HepG2 (cell line): ENCODE results near the gene DOHH. TPM values are rescaled to one million over a fixed set of nuclear protein-coding genes. Genes with fewer than 3 reads are reported as not detected.

Experiments
- ATAC-seq: fragments of 200-7000 bp; cut with Tn5 transposase; 3 replicates; pipeline ENCODE4 v1.9.1; 2020; ENCODE audit warnings: mild to moderate bottlenecking, moderate library complexity
- BruUV-seq: library from RNA; stranded (reverse); fragments of 400-500 nt; replicated peaks from 2 replicates; lab custom pipeline; 2021; lab: Mats Ljungman, UMichigan
- CTCF ChIA-PET: fragments of 300-600 bp; formaldehyde crosslinking; extraction: SDS; loops from one replicate; lab custom pipeline; 2021; ENCODE audit warnings: low total read pairs, inconsistent platforms, low intra/inter-chr PET ratio; lab: Yijun Ruan, JAX
- POLR2A ChIA-PET: fragments of 350-600 bp; sonication (Branson Sonifier 250); formaldehyde crosslinking; loops from one replicate; lab custom pipeline; 2020; ENCODE audit warnings: antibody characterized with exemption, inconsistent platforms; lab: Yijun Ruan, JAX
- DNase-seq: peaks from one replicate; pipeline ENCODE4 v3.0.0-alpha.2; 2015; ENCODE audit warnings: low spot score
- FAIRE-seq: peaks from 3 replicates; lab custom pipeline; 2011; peaks lifted over from hg19 to GRCh38; lab: Jason Lieb, UNC
- H2AFZ ChIP-seq: one replicate; pipeline ENCODE4 v1.6.1; 2011; ENCODE audit warnings: low read length, inconsistent platforms
- H3K27ac ChIP-seq: fragments of 300-600 bp; 3 replicates; pipeline ENCODE4 v1.8.0; 2011; ENCODE audit warnings: mixed run types, mild to moderate bottlenecking, mixed read lengths, low read length, inconsistent platforms; ENCODE audit not compliant: insufficient read depth; ENCODE audit errors: extremely low read length
- H3K27me3 ChIP-seq, 2 experiments: fragments of 200-600 bp in 1 of 2; 2 replicates in 1 of 2; 3 replicates in 1 of 2; pipeline versions ENCODE4 v1.6.0 to v1.8.0; 2011; ENCODE audit warnings: low read length in 2 of 2, mild to moderate bottlenecking in 2 of 2, moderate library complexity in 2 of 2, inconsistent platforms in 1 of 2; ENCODE audit not compliant: insufficient read depth in 2 of 2, control insufficient read depth in 1 of 2
- H3K36me3 ChIP-seq, 2 experiments: fragments of 200-600 bp in 1 of 2; replicated peaks in 1 of 2; 2 replicates in 1 of 2; 3 replicates in 1 of 2; pipeline versions ENCODE4 v1.5.1 to v1.8.0; 2011; ENCODE audit warnings: low read length in 2 of 2, inconsistent platforms in 1 of 2; ENCODE audit not compliant: insufficient read depth in 2 of 2, control insufficient read depth in 1 of 2
- H3K4me1 ChIP-seq: 2 replicates; pipeline ENCODE4 v1.5.1; 2012; ENCODE audit warnings: low read length, inconsistent platforms; ENCODE audit not compliant: insufficient read depth
- H3K4me2 ChIP-seq: 2 replicates; pipeline ENCODE4 v1.6.0; 2011; ENCODE audit warnings: low read depth, low read length, inconsistent platforms
- H3K4me3 ChIP-seq, 3 experiments: fragments of 200-600 bp in 1 of 3; sonication (generic), shearing (Covaris generic) in 1 of 3; replicated peaks in 1 of 3; 2 replicates each; pipeline ENCODE4 v1.5.1; 2011 to 2016; ENCODE audit warnings: low read length in 3 of 3, inconsistent platforms in 2 of 3, low read depth in 2 of 3, mild to moderate bottlenecking in 2 of 3, control low read depth in 1 of 3, mixed read lengths in 1 of 3; ENCODE audit not compliant: insufficient read depth in 1 of 3
- H3K79me2 ChIP-seq: one replicate; pipeline ENCODE4 v1.6.1; 2011; ENCODE audit warnings: low read length, inconsistent platforms; ENCODE audit not compliant: insufficient read depth
- H3K9ac ChIP-seq: 2 replicates; pipeline ENCODE4 v1.6.0; 2011; ENCODE audit warnings: mild to moderate bottlenecking, low read depth, low read length, inconsistent platforms; ENCODE audit not compliant: insufficient read depth
- H3K9me3 ChIP-seq: 2 replicates; pipeline ENCODE4 v1.5.1; 2012; ENCODE audit warnings: mild to moderate bottlenecking, low read length
- H4K20me1 ChIP-seq: 2 replicates; pipeline ENCODE4 v1.6.0; 2011; ENCODE audit warnings: inconsistent platforms, mild to moderate bottlenecking, low read length, moderate library complexity; ENCODE audit not compliant: insufficient read depth
- CEBPB ChIP-seq: IDR thresholded peaks from 2 replicates; pipeline ENCODE4 v1.6.1; 2011; ENCODE audit warnings: low read depth, low read length, improper control_type of control experiment, borderline replicate concordance
- DMAP1 ChIP-seq: IDR thresholded peaks from 2 replicates; pipeline ENCODE4 v1.6.1; 2016
- ELF3 ChIP-seq: IDR thresholded peaks from 2 replicates; pipeline ENCODE4 v1.6.1; 2016; ENCODE audit warnings: missing genetic modification reagents, missing compliant biosample characterization
- ESRRA ChIP-seq: sonication (generic); formaldehyde crosslinking; IDR thresholded peaks from 2 replicates; pipeline ENCODE4 v1.5.1; 2020; ENCODE audit warnings: mild to moderate bottlenecking, low read depth, missing genetic modification reagents
- GATAD1 ChIP-seq: IDR thresholded peaks from 2 replicates; pipeline ENCODE4 v1.6.1; 2016; ENCODE audit warnings: missing genetic modification reagents, missing compliant biosample characterization
- GTF2F1 ChIP-seq: fragments of 150-350 bp; IDR thresholded peaks from 2 replicates; pipeline ENCODE4 v1.6.1; 2014; ENCODE audit warnings: low read length
- HNF4A ChIP-seq: sonication (generic); formaldehyde crosslinking; IDR thresholded peaks from 2 replicates; pipeline ENCODE4 v1.4.0; 2020; ENCODE audit warnings: missing genetic modification reagents
- HNRNPH1 ChIP-seq: fragments of 200-400 bp; formaldehyde crosslinking; optimal IDR thresholded peaks from 2 replicates; pipeline ENCODE3; 2017; ENCODE audit warnings: mild to moderate bottlenecking, low read depth, low read length
- KDM2A ChIP-seq: sonication (generic); formaldehyde crosslinking; IDR thresholded peaks from 2 replicates; pipeline ENCODE4 v1.4.0; 2020; ENCODE audit warnings: low read depth, missing genetic modification reagents, borderline replicate concordance
- MAFG ChIP-seq: sonication (generic); formaldehyde crosslinking; IDR thresholded peaks from 2 replicates; pipeline ENCODE4 v1.5.1; 2020; ENCODE audit warnings: mild to moderate bottlenecking, missing genetic modification reagents
- MED13 ChIP-seq: sonication (generic); formaldehyde crosslinking; IDR thresholded peaks from 2 replicates; pipeline ENCODE4 v1.5.0; 2020; ENCODE audit warnings: missing genetic modification reagents
- MTERF4 ChIP-seq: sonication (generic); formaldehyde crosslinking; IDR thresholded peaks from 2 replicates; pipeline ENCODE4 v1.8.0; 2023; ENCODE audit warnings: mild to moderate bottlenecking, missing genetic modification reagents
- NR2C2 ChIP-seq: sonication (generic); formaldehyde crosslinking; IDR thresholded peaks from 2 replicates; pipeline ENCODE4 v1.4.0; 2020; ENCODE audit warnings: missing genetic modification reagents, mild to moderate bottlenecking, moderate library complexity, borderline replicate concordance
- RBM22 ChIP-seq: fragments of 200-400 bp; formaldehyde crosslinking; optimal IDR thresholded peaks from 2 replicates; pipeline ENCODE3; 2017; ENCODE audit warnings: mild to moderate bottlenecking, low read length, moderate library complexity
- ZKSCAN8 ChIP-seq: IDR thresholded peaks from 2 replicates; pipeline ENCODE4 v1.6.1; 2016; ENCODE audit warnings: borderline replicate concordance, missing genetic modification reagents, missing compliant biosample characterization
- ZNF432 ChIP-seq: sonication (generic); formaldehyde crosslinking; IDR thresholded peaks from 2 replicates; pipeline ENCODE4 v1.5.0; 2020; ENCODE audit warnings: missing genetic modification reagents, mild to moderate bottlenecking, borderline replicate concordance
- ZNF484 ChIP-seq: sonication (generic); formaldehyde crosslinking; IDR thresholded peaks from 2 replicates; pipeline ENCODE4 v1.5.1; 2020; ENCODE audit warnings: mild to moderate bottlenecking, low read depth, missing genetic modification reagents, borderline replicate concordance
- ZNF691 ChIP-seq: sonication (generic); formaldehyde crosslinking; IDR thresholded peaks from 2 replicates; pipeline ENCODE4 v1.4.0; 2020; ENCODE audit warnings: missing genetic modification reagents, low read depth, mild to moderate bottlenecking, borderline replicate concordance
- ZNF839 ChIP-seq: sonication (generic); formaldehyde crosslinking; IDR thresholded peaks from 2 replicates; pipeline ENCODE4 v1.4.0; 2020; ENCODE audit warnings: missing genetic modification reagents, mild to moderate bottlenecking, borderline replicate concordance
- WGBS: methylation state at CpG from one replicate; pipeline ENCODE4 v1.1.6; 2017; ENCODE audit warnings: low lambda C conversion rate; 5-methylcytosine and 5-hydroxymethylcytosine counted together
- in situ Hi-C: cut with HindIII; loops from 2 replicates; pipeline ENCODE4 v1.10.0; 2017; ENCODE audit warnings: low pct_unique_long_range_greater_than_20kb; ENCODE audit not compliant: extremely low pct_ligation_motif_present
- intact Hi-C: fragments of 100-400 bp; cut with micrococcal nuclease; formaldehyde crosslinking; loops from one replicate; pipeline ENCODE4 v1.10.0; 2022; ENCODE audit not compliant: unreplicated experiment
- polyA plus RNA-seq, 8 experiments: library from polyadenylated mRNA; depleted of rRNA in 3 of 8; stranded (reverse) in 7 of 8; unstranded in 1 of 8; fragments of >200 nt; fragmentation: Illumina TruSeq in 4 of 8; extraction: Trizol in 4 of 8; gene quantifications; 2 replicates each; pipeline versions ENCODE4 v1.2.1 to v1.2.3, GENCODE V29; 2011 to 2016; ENCODE audit warnings: low read depth in 4 of 8, missing spikeins in 1 of 8, mixed read lengths in 1 of 8; ENCODE audit not compliant: insufficient read depth in 1 of 8
- total RNA-seq, 5 experiments: library from RNA; depleted of rRNA; stranded (reverse); fragments of >200 nt; fragmentation: Illumina TruSeq; extraction: Trizol; gene quantifications; 2 replicates each; pipeline ENCODE4 v1.2.3, GENCODE V29; 2016; ENCODE audit warnings: low read depth in 1 of 5

Gene DOHH
- total and polyA plus RNA-seq, 2 of the 13 experiments (the other 11 are each of a cell fraction or from before 2014, with no cell fraction given) = 3.5 to 13.7 TPM

DNA sequence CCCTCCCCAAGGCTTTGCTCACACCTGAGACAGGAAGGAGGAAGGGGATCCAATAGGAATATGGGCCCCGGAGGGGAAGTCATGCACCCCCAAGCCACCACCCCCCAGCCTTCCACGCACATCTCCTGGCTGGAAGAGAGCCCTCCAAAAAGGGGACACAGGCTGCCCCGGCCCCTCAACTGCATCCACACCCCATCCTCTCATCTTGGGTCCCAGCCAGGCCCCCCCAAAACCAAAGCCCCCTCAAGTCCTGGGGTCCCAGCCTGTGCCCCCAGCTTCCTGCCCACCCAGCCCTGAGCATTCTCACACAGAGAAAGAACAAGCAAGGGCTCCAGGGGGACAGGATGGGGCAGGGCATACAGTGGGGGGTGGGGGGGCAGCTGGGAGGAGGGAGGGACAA is 32.3 kb downstream of the DOHH start (continued):
- no peak for TF ChIP-seq ZNF432 (CRISPR knock-in tag)
- TF ChIP-seq ELF3 = no peak
- TF ChIP-seq DMAP1 (CRISPR knock-in tag) = no peak
- no peak for TF ChIP-seq GTF2F1

GRCh38 chr19:3467437-3468198 is 32.9 kb downstream of the DOHH start:
- CTCF ChIA-PET = no interaction called here
- in situ Hi-C loops = no loop called here

More at GRCh38 chr19:3467437-3468198, 32.9 kb downstream of the DOHH start:
- Histone ChIP-seq H3K4me3 (no peak overlapping the region), H3K27ac (no peak overlapping the region), H3K79me2 (no peaks in the 10 kb centered on the region), H3K4me2 (no peak overlapping the region), H3K27me3 (peaks cover 0 to 1% of the 10 kb centered on the region in 2 experiments; a peak in 1 of 5 replicates), H3K9me3 (no peaks in the 10 kb centered on the region), H3K4me1 (no peaks in the 10 kb centered on the region), H3K9ac (no peak overlapping the region)
- POLR2A ChIA-PET = no interaction called here
- WGBS = 43% methylated on average over 7 of the region's 10 CpGs
- no TSS peak for BruUV-seq
- FAIRE-seq (no peak), DNase-seq (no peak)
- TF ChIP-seq ZNF691 (CRISPR knock-in tag) (no peak), RBM22 (peak; percentile 61), HNF4A (CRISPR knock-in tag) (peak; percentile 43; the same call in 1 of the 2 replicates), KDM2A (0 out of 2 replicates have a peak, but pooled peaks have one; percentile 5), CEBPB (peak; percentile 40; the same call in 1 of the 2 replicates), ZNF484 (CRISPR knock-in tag) (no peak), MED13 (no peak), MAFG (CRISPR knock-in tag) (no peak), HNRNPH1 (no peak), ZKSCAN8 (CRISPR knock-in tag) (no peak), ESRRA (CRISPR knock-in tag) (peak; percentile 60; the same call in 1 of the 2 replicates), MTERF4 (CRISPR knock-in tag) (no peak), GATAD1 (CRISPR knock-in tag) (no peak), ELF3 (no peak), NR2C2 (peak; percentile 61), ZNF839 (CRISPR knock-in tag) (no peak)
- TF ChIP-seq, all 625 proteins: peak for 6
- Histone ChIP-seq H3K36me3 (0 out of 5 replicates have a peak, but pooled peaks cover 0 to 4% of the 10 kb centered on the region in 2 experiments), H2AFZ (no peak overlapping the region), H4K20me1 (no peaks in the 10 kb centered on the region)
- intact Hi-C loops = no loop called here
- ATAC-seq = no peak
